ENCODE data around the gene SEC22A.

Gene SEC22A

GRCh38 chr3:123267821-123268220, 66.1 kb downstream of the SEC22A start:
- DNase-seq (ENCODE audit: low read depth) = no peak
- H3K4me3 ChIP-seq (ENCODE audit: low read depth, low read length) = no peak overlapping the region
- TF ChIP-seq POLR2A (IDR thresholded peaks at IDR 0.05; ENCODE audit: extremely low read depth, insufficient read length) (no peak), MYC (IDR thresholded peaks at IDR 0.05; ENCODE audit: low read depth, low read length) (no peak), CTCF (IDR thresholded peaks at IDR 0.05; ENCODE audit: low read depth, low read length) (no peak), MAX (IDR thresholded peaks at IDR 0.05; ENCODE audit: low read depth, low read length) (no peak)

GRCh38 chr3:123270818-123271217, 69.1 kb downstream of the SEC22A start:
- no peak for DNase-seq (ENCODE audit: low read depth)
- TF ChIP-seq CTCF (IDR thresholded peaks at IDR 0.05; ENCODE audit: low read depth, low read length) (no peak), MYC (IDR thresholded peaks at IDR 0.05; ENCODE audit: low read depth, low read length) (no peak), POLR2A (IDR thresholded peaks at IDR 0.05; ENCODE audit: extremely low read depth, insufficient read length) (no peak)

GRCh38 chr3:123271466-123272159, 69.9 kb downstream of the SEC22A start:
- TF ChIP-seq MAX (IDR thresholded peaks at IDR 0.05; ENCODE audit: low read depth, low read length) = no peak
- no peak for TF ChIP-seq MYC (IDR thresholded peaks at IDR 0.05; ENCODE audit: low read depth, low read length)
- TF ChIP-seq POLR2A (IDR thresholded peaks at IDR 0.05; ENCODE audit: extremely low read depth, insufficient read length) = no peak
- no peak for TF ChIP-seq CTCF (IDR thresholded peaks at IDR 0.05; ENCODE audit: low read depth, low read length)
- no peak for DNase-seq (ENCODE audit: low read depth)
- no peak overlapping the region for H3K4me3 ChIP-seq (ENCODE audit: low read depth, low read length)

More at GRCh38 chr3:123270818-123271217, 69.1 kb downstream of the SEC22A start:
- no peak overlapping the region for H3K4me3 ChIP-seq (ENCODE audit: low read depth, low read length)

GRCh38 chr3:123272547-123272946, 70.8 kb downstream of the SEC22A start:
- no peak for TF ChIP-seq MAX (IDR thresholded peaks at IDR 0.05; ENCODE audit: low read depth, low read length)
- no peak for TF ChIP-seq MYC (IDR thresholded peaks at IDR 0.05; ENCODE audit: low read depth, low read length)
- TF ChIP-seq POLR2A (IDR thresholded peaks at IDR 0.05; ENCODE audit: extremely low read depth, insufficient read length) = no peak
- no peak for TF ChIP-seq CTCF (IDR thresholded peaks at IDR 0.05; ENCODE audit: low read depth, low read length)
- DNase-seq (ENCODE audit: low read depth) = no peak
- no peak overlapping the region for H3K4me3 ChIP-seq (ENCODE audit: low read depth, low read length)

GRCh38 chr3:123275691-123276090, 73.9 kb downstream of the SEC22A start:
- no peak overlapping the region for H3K4me3 ChIP-seq (ENCODE audit: low read depth, low read length)
- DNase-seq (ENCODE audit: low read depth) = no peak
- no peak for TF ChIP-seq MAX (IDR thresholded peaks at IDR 0.05; ENCODE audit: low read depth, low read length)
- TF ChIP-seq MYC (IDR thresholded peaks at IDR 0.05; ENCODE audit: low read depth, low read length) = no peak
- TF ChIP-seq POLR2A (IDR thresholded peaks at IDR 0.05; ENCODE audit: extremely low read depth, insufficient read length) = no peak
- TF ChIP-seq CTCF (IDR thresholded peaks at IDR 0.05; ENCODE audit: low read depth, low read length) = no peak
